NCI-H1092 treated with DMSO at 0.1 percent for 48 hours (cell line): ENCODE results near the gene ARMH4.

ENCODE experiments used
- DNase-seq: peaks from one replicate; lab custom pipeline; 2025; lab: John Stamatoyannopoulos, UW

ARMH4 gene

DNA sequence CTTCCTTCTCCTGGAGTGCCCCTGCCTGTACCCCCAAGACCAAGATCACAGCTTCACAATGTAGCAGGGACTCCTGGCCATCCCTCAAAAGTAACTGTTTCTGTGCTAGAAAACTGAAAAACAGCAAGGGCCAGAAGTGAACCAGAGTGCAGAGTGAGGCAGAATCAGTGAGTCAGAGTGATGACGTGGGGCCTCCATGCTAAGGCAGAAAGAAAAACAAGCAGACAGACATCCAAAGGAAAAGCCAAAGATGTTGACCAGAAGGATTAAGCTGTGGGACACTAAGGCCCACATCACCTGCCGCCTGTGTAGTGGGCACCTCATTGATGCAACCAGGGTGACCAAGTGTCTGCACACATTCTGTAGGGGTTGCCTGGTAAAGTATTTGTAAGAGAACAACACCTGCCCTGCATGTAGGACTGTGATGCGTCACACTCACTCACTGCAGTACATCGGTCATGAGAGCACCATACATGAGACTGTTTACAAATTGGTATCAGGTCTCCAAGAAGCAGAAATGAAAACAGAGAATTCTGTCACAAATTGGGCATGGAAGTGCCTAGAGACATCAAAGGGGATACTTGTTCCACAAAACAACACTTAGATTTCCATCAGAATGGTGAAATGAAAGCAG is 51.2 kb downstream of the ARMH4 start:
- DNase-seq = no peak

GRCh38 chr14:58099682-58100081 is 52.3 kb downstream of the ARMH4 start:
- DNase-seq = no peak

- DNase-seq = peak; percentile 10
Observed at GRCh38 chr14:58098507-58098906, 53.5 kb downstream of the ARMH4 start.

DNA sequence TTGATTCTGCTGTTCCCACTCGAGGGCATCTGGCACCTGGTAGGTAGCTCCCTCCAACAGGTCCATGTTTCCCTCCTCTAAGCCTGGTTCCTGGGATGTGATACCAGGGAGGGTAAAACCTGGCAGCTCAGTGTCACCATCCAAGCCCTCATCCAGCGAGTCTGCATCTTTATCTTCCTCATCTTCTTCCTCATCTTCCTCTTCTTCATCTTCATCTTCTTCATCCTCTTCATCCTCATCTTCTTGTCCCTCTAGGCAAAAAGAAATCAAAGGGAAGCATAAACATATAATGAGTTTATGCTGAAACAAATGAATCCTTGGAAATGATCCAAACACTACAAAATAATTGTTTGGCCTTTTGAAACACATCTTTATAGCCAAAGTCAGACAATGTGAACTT is 55.3 kb downstream of the ARMH4 start:
- no peak for DNase-seq

- DNase-seq = no peak
Observed at GRCh38 chr14:58091883-58092630, 60.0 kb downstream of the ARMH4 start.

DNA sequence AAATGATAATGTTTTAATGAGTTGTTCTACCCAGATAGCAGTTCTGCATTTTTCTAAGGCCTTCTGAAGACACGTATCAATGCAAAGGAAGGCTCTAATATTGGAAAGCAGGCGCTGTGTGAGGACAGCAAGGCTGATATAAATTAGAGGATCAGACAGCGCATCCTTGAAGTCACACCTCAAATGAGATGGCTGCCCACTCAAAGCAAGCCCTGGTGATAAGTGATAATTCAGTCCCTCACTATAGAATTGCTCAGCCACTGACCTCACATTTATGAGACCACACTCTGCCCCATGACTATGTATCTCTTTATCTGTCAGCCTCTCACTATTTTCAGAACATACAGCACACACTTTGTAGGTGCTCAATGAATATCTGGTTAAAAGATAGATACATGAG is 62.4 kb downstream of the ARMH4 start:
- no peak for DNase-seq

- no peak for DNase-seq
Observed at GRCh38 chr14:58088961-58089360, 63.1 kb downstream of the ARMH4 start.

GRCh38 chr14:58085877-58086276 is 66.1 kb downstream of the ARMH4 start:
- no peak for DNase-seq

- DNase-seq = no peak
Observed at GRCh38 chr14:58082491-58083098, 69.4 kb downstream of the ARMH4 start.

DNA sequence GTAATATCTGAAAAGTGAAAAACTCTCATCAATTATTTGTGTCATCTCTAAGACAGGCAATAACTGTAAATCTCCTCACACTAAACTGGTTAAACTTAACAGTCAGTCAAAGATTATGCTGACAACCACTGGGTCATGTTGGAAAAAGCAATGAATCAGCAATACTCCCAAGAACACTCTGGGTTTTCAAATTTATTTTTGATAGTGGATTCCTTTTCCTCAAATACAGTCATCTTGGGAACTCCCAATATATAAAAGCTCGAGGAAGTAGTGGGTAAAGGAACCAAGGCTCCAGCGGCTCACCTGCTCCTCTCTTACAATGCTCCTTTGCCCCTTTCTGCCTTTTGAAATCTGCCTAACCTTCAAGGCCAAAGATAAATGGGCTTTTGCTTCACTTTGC is 70.0 kb downstream of the ARMH4 start:
- no peak for DNase-seq

GRCh38 chr14:58078471-58078870 is 73.5 kb downstream of the ARMH4 start:
- DNase-seq = no peak

DNA sequence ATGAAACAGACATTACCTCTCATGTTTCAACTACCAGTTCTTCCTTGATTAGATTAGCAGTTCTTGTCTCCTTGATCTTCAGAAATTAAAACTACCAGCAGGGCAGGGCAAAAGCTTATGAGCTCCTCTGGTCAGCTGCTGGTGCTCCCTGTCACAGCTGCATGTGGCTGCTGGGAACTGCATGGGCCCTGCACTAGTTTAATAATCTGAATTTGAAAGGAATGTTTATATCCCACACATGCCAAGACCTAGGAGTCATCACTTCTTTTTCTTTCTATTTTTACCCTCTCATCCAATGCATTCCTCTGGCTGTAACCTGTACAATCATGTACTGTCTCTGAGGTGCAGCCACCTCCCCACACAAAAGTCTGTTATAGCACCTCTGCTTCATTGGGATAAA is 73.9 kb downstream of the ARMH4 start:
- no peak for DNase-seq

GRCh38 chr14:58077621-58078020 is 74.4 kb downstream of the ARMH4 start:
- no peak for DNase-seq

- no peak for DNase-seq
Observed at GRCh38 chr14:58073516-58073915, 78.5 kb downstream of the ARMH4 start.

DNA sequence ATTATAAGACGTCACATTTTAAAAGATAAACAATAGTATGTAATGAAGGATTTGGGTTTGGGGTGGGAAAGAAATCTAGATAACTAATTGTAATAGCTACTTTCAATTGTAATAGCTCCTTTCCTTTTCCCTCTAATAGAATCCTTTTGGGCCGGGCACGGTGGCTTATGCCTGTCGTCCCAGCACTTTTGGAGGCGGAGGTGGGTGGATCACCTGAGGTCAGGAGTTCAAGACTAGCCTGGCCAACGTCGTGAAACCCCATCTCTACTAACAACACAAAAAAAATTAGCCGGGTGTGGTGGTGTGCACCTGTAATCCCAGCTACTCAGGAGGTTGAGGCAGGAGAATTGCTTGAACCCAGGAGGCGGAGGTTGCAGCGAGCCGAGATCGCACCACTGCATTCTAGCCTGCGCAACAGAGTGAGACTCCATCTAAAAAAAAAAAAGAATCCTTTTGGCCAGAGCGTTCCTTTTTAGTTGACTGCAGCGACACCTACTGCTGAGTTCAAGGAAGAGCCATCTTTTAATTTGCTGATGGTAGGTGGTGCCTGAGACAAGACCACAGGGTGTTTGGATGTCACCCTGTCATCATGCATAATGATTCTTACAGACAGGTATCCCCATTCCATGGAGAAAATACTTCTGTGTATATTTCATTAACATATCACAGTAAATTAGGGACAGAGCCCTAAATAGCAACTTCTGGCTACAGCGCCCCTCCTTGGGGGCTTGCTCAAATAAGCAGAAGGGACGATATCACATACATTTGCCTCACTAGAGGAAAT is 79.5 kb downstream of the ARMH4 start:
- peak; percentile 88 for DNase-seq

DNA sequence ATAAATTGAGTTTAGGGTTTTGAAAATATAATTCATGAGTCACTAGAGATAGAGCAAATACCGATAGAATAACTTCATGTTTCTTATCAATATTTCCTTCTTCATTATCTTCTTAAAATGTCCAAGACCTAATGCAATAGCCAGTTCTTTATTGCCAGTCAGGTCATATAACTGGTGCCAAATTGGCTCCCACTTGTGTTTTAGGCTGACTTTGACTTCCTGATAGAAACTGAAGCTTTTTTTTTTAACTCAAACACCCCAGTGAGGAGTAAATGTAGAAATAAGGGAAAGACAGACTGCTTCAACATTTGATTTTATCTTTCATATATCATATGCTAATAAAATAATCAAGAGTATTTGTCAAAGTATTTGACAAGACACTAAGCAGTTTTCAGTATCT is 80.7 kb downstream of the ARMH4 start:
- no peak for DNase-seq

GRCh38 chr14:58068306-58068705 is 83.7 kb downstream of the ARMH4 start:
- DNase-seq = no peak

DNA sequence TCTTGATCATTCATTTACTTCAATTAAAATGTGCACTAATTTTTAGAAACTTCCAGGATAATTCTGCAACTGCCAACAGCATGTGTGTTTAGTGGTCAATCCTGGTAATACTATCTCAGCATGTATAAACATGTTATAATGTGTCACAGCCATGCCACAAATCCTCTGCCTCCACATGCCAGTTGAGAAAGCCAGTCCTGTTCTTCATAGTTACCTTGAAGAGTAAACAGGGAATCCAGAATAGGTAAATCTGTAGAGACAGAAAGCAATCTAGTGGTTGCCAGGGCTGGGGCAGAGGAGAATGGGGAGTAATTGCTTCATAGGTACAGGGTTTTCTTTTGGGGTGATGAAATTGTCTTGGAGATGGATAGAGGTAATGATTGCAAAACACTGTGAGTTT is 85.9 kb downstream of the ARMH4 start:
- no peak for DNase-seq

GRCh38 chr14:58061581-58061980 is 90.4 kb downstream of the ARMH4 start:
- DNase-seq = no peak

DNA sequence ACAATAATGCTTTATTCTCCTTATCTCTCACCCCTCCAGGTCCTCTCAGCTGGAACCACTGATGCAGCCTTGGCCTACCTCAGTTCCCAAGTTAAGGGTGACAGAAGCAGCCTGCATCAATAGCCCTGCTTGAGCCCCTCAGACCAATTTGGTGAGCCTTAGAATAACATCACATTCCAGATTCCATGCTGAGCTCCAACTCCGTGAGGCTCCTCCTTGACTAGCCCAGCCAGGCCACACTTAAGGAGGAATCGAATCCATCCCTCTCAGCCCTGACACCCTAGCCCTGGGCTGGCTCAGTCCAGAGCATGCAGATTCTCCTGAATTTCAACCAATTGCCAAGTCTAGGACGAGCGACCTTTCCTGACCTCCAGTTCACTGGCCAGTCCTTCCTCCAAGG is 91.1 kb downstream of the ARMH4 start:
- DNase-seq = no peak

GRCh38 chr14:58060077-58060476 is 91.9 kb downstream of the ARMH4 start:
- no peak for DNase-seq

DNA sequence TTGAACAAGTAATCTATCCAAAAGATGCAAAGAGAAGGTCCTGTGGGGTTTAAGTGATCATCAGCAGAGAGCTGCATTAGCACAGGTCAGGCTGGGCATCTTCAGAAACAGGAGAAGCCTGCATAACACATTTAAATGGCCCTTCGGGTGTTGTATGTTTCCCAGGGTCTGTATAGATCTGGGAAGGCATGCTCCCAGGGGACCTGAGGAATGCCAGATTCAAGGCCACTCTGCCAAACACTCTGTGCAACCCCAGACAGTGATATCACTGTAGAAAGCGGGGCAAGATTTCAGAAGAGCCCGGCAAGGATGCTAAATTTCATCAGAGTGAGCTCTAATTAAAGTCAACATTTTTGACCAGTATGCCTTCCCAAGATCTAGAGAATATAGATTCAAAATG is 92.9 kb downstream of the ARMH4 start:
- peak; percentile 35 for DNase-seq
